ENCODE measurements around the gene EEPD1.

Gene EEPD1

DNA sequence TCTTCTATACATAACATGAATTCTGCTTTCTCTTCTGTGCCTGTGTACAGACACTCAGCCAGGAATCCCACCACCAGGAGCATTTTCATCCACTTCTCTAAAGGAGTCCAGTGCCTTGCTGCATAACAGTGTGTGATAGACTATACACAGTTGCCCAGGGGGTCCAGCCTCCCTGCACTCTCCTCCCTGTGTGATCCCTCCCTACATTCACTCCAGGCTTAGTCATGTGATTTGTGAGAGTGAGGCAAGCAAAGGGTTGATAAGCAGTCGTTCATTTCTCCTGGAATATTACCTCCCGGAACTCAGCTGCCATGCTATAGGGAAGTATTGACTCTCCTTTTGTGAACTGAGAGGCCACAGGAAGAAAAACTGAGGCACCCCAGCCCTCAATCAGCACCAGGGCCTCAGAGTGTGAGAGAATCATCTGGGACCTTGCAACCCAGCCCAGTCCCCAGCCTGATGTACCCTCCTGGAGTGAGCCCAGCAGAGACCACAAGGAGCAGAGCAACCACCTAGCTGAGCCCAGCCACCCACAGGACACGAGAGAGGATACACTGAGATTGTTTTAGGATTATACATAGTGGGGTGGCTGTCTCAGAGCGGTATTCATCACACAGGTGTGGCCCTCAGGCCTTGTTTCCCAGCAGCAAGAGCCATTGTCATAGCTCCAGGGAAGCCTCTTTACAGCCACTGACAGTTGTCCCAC lies 45.0 kb upstream of the EEPD1 start:
- H4K91ac ChIP-seq (ENCODE audit: low read depth, low read length), result no peak overlapping the region

DNA sequence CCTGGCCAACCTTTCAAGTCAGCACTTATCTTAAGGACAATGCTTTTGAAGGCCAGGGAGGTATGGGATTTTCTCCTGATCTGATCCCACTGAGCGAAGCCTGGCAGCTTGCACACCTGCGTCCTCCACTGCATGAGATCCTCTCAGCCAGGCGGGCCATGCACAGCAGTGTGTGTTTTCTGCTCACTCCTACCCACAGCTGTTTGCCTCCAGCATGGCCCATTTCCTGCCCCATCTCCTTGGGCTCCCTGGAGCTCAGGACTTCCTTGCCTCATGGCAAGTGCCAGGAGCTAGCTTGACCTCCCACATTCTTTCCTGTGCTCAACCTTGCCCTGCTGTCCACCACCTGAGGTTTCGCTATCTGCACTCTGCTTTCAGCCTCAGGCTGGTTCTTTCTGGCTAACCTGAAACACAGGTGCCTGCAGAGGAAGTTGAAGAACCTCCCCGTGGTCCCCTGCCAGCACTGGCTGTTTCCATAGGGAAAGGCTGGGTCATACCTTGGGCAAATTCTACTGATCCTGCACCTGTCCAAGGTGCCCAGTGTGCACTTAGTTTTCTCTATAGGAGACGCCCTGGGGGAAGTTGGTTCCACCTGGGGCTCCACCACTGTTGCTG lies 43.9 kb upstream of the EEPD1 start:
- no peak overlapping the region for H2AFZ ChIP-seq (ENCODE audit: insufficient read depth, low read length, poor library complexity)
- no peak overlapping the region for H4K91ac ChIP-seq (ENCODE audit: low read depth, low read length)
- H2BK12ac ChIP-seq (ENCODE audit: low read length), result no peak overlapping the region
- no peaks in the 10 kb centered on the region for H3K36me3 ChIP-seq (ENCODE audit: control insufficient read depth in 1 of 2, insufficient read depth in 2 of 2, low read length in 2 of 2)
- no peak overlapping the region for H3K4me2 ChIP-seq (ENCODE audit: low read length)
- H3K9ac ChIP-seq (ENCODE audit: low read length), result no peak overlapping the region
- no peaks in the 10 kb centered on the region for H3K79me1 ChIP-seq (ENCODE audit: low read length)
- H2BK120ac ChIP-seq (ENCODE audit: insufficient read depth, low read length, poor library complexity), result no peak overlapping the region
- no peak overlapping the region for H3K18ac ChIP-seq (ENCODE audit: low read length)
- H3K4me1 ChIP-seq (ENCODE audit: control insufficient read depth in 1 of 2, insufficient read depth in 2 of 2, low read length in 2 of 2), result peaks cover 0 to 2% of the 10 kb centered on the region in 2 experiments
- no peaks in the 10 kb centered on the region for H3K79me2 ChIP-seq (ENCODE audit: control insufficient read depth, insufficient read depth, low read length, poor library complexity)
- no peaks in the 10 kb centered on the region for H3K9me3 ChIP-seq (ENCODE audit: insufficient read depth, low read depth, low read length)
- H3K27me3 ChIP-seq (ENCODE audit: insufficient read depth, low read length), result no peaks in the 10 kb centered on the region
- H2AK5ac ChIP-seq (ENCODE audit: low read length), result no peak overlapping the region
- peak overlapping the region; percentile 7 for H3K4me3 ChIP-seq (ENCODE audit: low read depth, low read length)
- DNase-seq, result no peak
- H3K4ac ChIP-seq (ENCODE audit: low read depth, low read length), result no peak overlapping the region
- no peak overlapping the region for H2BK5ac ChIP-seq (ENCODE audit: low read depth, low read length, poor library complexity)
- no CpG with 5 or more reads among the region's 6 CpGs for WGBS (ENCODE audit: extremely low coverage, insufficient coverage, insufficient read length)
- no peak overlapping the region for H4K8ac ChIP-seq (ENCODE audit: low read depth, low read length)
- H4K12ac ChIP-seq (ENCODE audit: low read depth, low read length), result no peak overlapping the region
- no peak overlapping the region for H3K14ac ChIP-seq (ENCODE audit: low read length)
- no peak overlapping the region for H3K27ac ChIP-seq (ENCODE audit: low read depth, low read length)
- no peak overlapping the region for H3K23ac ChIP-seq (ENCODE audit: low read length)

More for the DNA sequence above, 45.0 kb upstream of the EEPD1 start:
- Histone ChIP-seq H3K27me3 (ENCODE audit: insufficient read depth, low read length) (no peaks in the 10 kb centered on the region), H3K23ac (ENCODE audit: low read length) (no peak overlapping the region), H3K79me1 (ENCODE audit: low read length) (no peaks in the 10 kb centered on the region), H2AK5ac (ENCODE audit: low read length) (no peak overlapping the region), H2BK120ac (ENCODE audit: insufficient read depth, low read length, poor library complexity) (no peak overlapping the region), H3K9me3 (ENCODE audit: insufficient read depth, low read depth, low read length) (no peaks in the 10 kb centered on the region), H3K36me3 (ENCODE audit: control insufficient read depth in 1 of 2, insufficient read depth in 2 of 2, low read length in 2 of 2) (no peaks in the 10 kb centered on the region), H4K12ac (ENCODE audit: low read depth, low read length) (no peak overlapping the region), H2AFZ (ENCODE audit: insufficient read depth, low read length, poor library complexity) (no peak overlapping the region), H2BK5ac (ENCODE audit: low read depth, low read length, poor library complexity) (no peak overlapping the region), H2BK12ac (ENCODE audit: low read length) (no peak overlapping the region), H3K9ac (ENCODE audit: low read length) (no peak overlapping the region), H3K27ac (ENCODE audit: low read depth, low read length) (no peak overlapping the region), H4K8ac (ENCODE audit: low read depth, low read length) (no peak overlapping the region), H3K4ac (ENCODE audit: low read depth, low read length) (no peak overlapping the region), H3K4me3 (ENCODE audit: low read depth, low read length) (no peak overlapping the region), H3K14ac (ENCODE audit: low read length) (no peak overlapping the region), H3K4me1 (ENCODE audit: control insufficient read depth in 1 of 2, insufficient read depth in 2 of 2, low read length in 2 of 2) (peaks cover 0 to 2% of the 10 kb centered on the region in 2 experiments), H3K4me2 (ENCODE audit: low read length) (no peak overlapping the region), H3K18ac (ENCODE audit: low read length) (no peak overlapping the region), H3K79me2 (ENCODE audit: control insufficient read depth, insufficient read depth, low read length, poor library complexity) (no peaks in the 10 kb centered on the region)
- no peak for DNase-seq
- WGBS (ENCODE audit: extremely low coverage, insufficient coverage, insufficient read length), result no CpG with 5 or more reads among the region's 4 CpGs

GRCh38 chr7:36110584-36110983 lies 42.5 kb upstream of the EEPD1 start:
- no peak overlapping the region for H4K91ac ChIP-seq (ENCODE audit: low read depth, low read length)
- H2BK5ac ChIP-seq (ENCODE audit: low read depth, low read length, poor library complexity), result no peak overlapping the region
- H3K18ac ChIP-seq (ENCODE audit: low read length), result no peak overlapping the region
- WGBS (ENCODE audit: extremely low coverage, insufficient coverage, insufficient read length), result no CpG with 5 or more reads among the region's 3 CpGs
- H3K4me1 ChIP-seq (ENCODE audit: control insufficient read depth in 1 of 2, insufficient read depth in 2 of 2, low read length in 2 of 2), result peaks cover 0 to 2% of the 10 kb centered on the region in 2 experiments
- H2BK12ac ChIP-seq (ENCODE audit: low read length), result no peak overlapping the region
- H2AK5ac ChIP-seq (ENCODE audit: low read length), result no peak overlapping the region
- H3K27me3 ChIP-seq (ENCODE audit: insufficient read depth, low read length), result no peaks in the 10 kb centered on the region
- H3K79me2 ChIP-seq (ENCODE audit: control insufficient read depth, insufficient read depth, low read length, poor library complexity), result no peaks in the 10 kb centered on the region
- H3K4me3 ChIP-seq (ENCODE audit: low read depth, low read length), result no peak overlapping the region
- no peaks in the 10 kb centered on the region for H3K79me1 ChIP-seq (ENCODE audit: low read length)
- H4K8ac ChIP-seq (ENCODE audit: low read depth, low read length), result no peak overlapping the region
- H4K12ac ChIP-seq (ENCODE audit: low read depth, low read length), result no peak overlapping the region
- H2BK120ac ChIP-seq (ENCODE audit: insufficient read depth, low read length, poor library complexity), result no peak overlapping the region
- H3K23ac ChIP-seq (ENCODE audit: low read length), result no peak overlapping the region
- H3K36me3 ChIP-seq (ENCODE audit: control insufficient read depth in 1 of 2, insufficient read depth in 2 of 2, low read length in 2 of 2), result no peaks in the 10 kb centered on the region
- no peak overlapping the region for H3K14ac ChIP-seq (ENCODE audit: low read length)
- H3K9me3 ChIP-seq (ENCODE audit: insufficient read depth, low read depth, low read length), result no peaks in the 10 kb centered on the region
- no peak overlapping the region for H3K9ac ChIP-seq (ENCODE audit: low read length)
- H3K27ac ChIP-seq (ENCODE audit: low read depth, low read length), result no peak overlapping the region
- DNase-seq, result no peak
- no peak overlapping the region for H3K4ac ChIP-seq (ENCODE audit: low read depth, low read length)
- no peak overlapping the region for H3K4me2 ChIP-seq (ENCODE audit: low read length)
- no peak overlapping the region for H2AFZ ChIP-seq (ENCODE audit: insufficient read depth, low read length, poor library complexity)

- Histone ChIP-seq H3K4me2 (ENCODE audit: low read length) (no peak overlapping the region), H2AK5ac (ENCODE audit: low read length) (no peak overlapping the region), H4K12ac (ENCODE audit: low read depth, low read length) (no peak overlapping the region), H2BK120ac (ENCODE audit: insufficient read depth, low read length, poor library complexity) (no peak overlapping the region), H3K79me2 (ENCODE audit: control insufficient read depth, insufficient read depth, low read length, poor library complexity) (no peaks in the 10 kb centered on the region), H3K27me3 (ENCODE audit: insufficient read depth, low read length) (no peaks in the 10 kb centered on the region), H3K14ac (ENCODE audit: low read length) (no peak overlapping the region), H2BK5ac (ENCODE audit: low read depth, low read length, poor library complexity) (no peak overlapping the region), H3K36me3 (ENCODE audit: control insufficient read depth in 1 of 2, insufficient read depth in 2 of 2, low read length in 2 of 2) (no peaks in the 10 kb centered on the region), H3K9ac (ENCODE audit: low read length) (no peak overlapping the region), H3K9me3 (ENCODE audit: insufficient read depth, low read depth, low read length) (no peaks in the 10 kb centered on the region), H2BK12ac (ENCODE audit: low read length) (no peak overlapping the region), H3K79me1 (ENCODE audit: low read length) (no peaks in the 10 kb centered on the region), H3K18ac (ENCODE audit: low read length) (no peak overlapping the region), H3K4ac (ENCODE audit: low read depth, low read length) (no peak overlapping the region), H2AFZ (ENCODE audit: insufficient read depth, low read length, poor library complexity) (no peak overlapping the region), H3K27ac (ENCODE audit: low read depth, low read length) (no peak overlapping the region), H4K8ac (ENCODE audit: low read depth, low read length) (no peak overlapping the region), H3K23ac (ENCODE audit: low read length) (no peak overlapping the region), H3K4me3 (ENCODE audit: low read depth, low read length) (no peak overlapping the region), H3K4me1 (ENCODE audit: control insufficient read depth in 1 of 2, insufficient read depth in 2 of 2, low read length in 2 of 2) (peaks cover 0 to 2% of the 10 kb centered on the region in 2 experiments), H4K91ac (ENCODE audit: low read depth, low read length) (no peak overlapping the region)
- no peak for DNase-seq
- no CpG with 5 or more reads among the region's 2 CpGs for WGBS (ENCODE audit: extremely low coverage, insufficient coverage, insufficient read length)
Observed at GRCh38 chr7:36112969-36113368, 40.1 kb upstream of the EEPD1 start.

Measured in trophoblast cell (in vitro differentiated cells and primary cell).